Activated CD4-positive, alpha-beta T cell treated with anti-CD3 and anti-CD28 coated beads, Interleukin-10, Interleukin-2, amounts not matched to agents 100 ng/mL and 50 ng/mL, durations not matched to agents 16 hours and 8 hours (primary cell): ENCODE measurements around the gene CNGA3.

ENCODE experiments used
- DNase-seq: peaks from one replicate; pipeline ENCODE4 v3.0.0-alpha.2; 2020

The CNGA3 gene

DNA sequence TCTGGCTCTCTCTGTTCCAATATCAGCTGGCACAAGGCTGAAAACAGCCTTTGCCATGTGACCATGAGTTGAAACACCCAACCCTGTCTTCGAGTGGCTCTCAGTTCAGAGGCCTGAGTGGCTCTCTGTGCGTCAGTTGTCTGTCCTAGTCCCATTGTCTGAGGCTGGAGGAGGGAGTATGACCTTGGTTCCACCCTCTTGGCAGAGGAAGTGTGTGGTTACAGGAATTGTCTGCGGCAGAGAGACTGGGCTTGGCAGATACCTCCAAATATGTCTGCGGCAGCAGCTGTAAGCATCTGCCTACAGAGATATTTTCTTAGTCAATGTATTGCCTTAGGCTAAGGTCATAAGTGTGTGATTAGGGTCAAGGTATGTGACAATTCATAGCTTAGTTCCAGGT lies 32.6 kb downstream of the CNGA3 start:
- DNase-seq: no peak

GRCh38 chr2:98379311-98380202 lies 33.3 kb downstream of the CNGA3 start:
- no peak for DNase-seq

DNA sequence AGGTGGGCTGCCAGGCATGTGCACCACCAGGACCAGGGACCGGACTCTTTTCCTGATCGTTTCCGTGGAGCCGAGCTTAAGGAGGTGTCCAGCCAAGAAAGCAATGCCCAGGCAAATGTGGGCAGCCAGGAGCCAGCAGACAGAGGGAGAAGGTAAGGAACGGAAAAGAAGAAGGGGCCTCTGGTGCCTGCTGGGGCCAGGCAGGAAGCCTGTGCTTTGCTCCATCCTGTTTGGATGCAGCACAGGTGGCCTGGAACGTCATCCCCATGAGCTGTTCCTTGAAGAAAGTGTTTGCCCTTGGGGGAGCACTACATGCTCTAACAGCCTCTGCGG lies 33.9 kb downstream of the CNGA3 start:
- no peak for DNase-seq

DNA sequence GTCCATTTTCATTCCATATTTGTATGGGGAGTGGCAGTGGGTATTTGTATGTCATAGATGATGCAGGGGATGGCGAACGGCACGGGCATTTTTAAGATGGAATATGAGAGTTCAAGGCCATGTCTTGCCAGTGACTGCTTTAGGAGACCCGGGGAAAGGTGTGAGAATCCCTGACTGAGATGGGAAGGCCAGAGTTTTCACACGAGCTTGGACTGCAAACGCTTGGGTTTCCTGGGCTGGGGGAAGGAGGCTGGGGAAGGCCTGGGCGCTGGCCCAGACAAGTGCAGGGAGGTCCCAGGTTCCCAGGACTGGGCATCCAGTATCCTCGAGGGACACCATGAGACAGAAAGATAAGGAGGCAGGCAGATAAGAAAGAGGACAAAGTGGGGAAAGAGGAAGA lies 35.2 kb downstream of the CNGA3 start:
- DNase-seq: no peak

GRCh38 chr2:98382086-98382485 lies 35.8 kb downstream of the CNGA3 start:
- no peak for DNase-seq

- no peak for DNase-seq
Measured at GRCh38 chr2:98382739-98383138, 36.5 kb downstream of the CNGA3 start.

DNA sequence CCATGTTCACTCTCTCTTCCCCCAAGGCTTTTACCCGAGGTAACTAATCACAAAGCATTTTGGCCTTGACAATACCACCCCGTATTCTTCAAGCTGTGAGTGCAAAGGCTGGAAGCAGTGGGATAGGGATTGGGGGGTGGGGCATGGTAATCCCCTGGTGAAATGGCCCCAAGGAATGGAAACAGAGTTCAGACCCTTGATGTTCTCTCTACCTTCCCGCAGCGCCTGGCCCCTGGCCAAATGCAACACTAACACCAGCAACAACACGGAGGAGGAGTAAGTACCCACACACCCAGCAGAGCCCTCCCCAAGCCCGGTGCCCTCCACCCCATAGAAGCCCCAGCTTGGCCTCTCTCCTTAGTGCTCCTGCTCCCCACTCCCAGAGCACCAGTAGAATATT lies 36.9 kb downstream of the CNGA3 start:
- DNase-seq: no peak

- DNase-seq: peak; percentile 82
Measured at GRCh38 chr2:98385050-98385699, 38.9 kb downstream of the CNGA3 start.

DNA sequence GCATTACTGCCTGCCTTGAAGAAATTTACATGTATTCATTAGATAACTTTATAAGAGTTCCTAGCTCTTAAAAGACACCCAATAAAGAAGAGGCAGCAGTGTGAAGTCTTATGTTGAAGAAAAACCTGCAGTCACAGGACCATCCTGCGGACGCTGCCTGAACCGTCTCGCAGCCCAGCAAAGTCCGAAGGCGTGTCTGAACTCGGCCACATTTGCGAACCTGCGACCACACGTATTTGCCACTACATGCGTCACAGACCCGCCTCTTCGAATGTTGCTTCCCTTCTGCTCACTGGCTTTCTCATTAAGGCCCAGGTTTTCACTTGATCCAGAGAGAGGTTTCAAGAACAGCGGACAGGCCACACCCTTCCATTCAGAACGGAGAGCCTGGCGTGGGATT lies 41.2 kb downstream of the CNGA3 start:
- DNase-seq: no peak

DNA sequence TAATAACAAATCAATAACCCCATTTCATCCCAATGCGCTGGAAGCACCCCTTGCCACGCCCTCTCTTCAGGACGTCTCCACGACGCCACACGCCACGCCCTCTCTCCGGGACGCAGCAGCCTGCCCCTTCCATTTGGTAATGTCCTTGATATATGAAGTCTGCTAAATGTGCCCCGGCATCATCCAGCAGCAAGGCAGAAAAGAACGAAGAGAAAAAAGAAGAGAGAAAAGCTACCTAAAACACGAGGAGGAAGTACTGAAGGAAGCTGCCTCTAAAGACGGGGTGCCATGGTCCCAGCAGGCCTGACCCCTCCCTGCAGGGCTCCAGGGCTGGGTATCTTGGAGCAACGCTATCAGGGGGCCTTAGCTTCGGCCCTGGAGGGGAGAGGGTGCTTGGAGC lies 41.8 kb downstream of the CNGA3 start:
- DNase-seq: no peak

GRCh38 chr2:98388601-98389250 lies 42.5 kb downstream of the CNGA3 start:
- DNase-seq: no peak

DNA sequence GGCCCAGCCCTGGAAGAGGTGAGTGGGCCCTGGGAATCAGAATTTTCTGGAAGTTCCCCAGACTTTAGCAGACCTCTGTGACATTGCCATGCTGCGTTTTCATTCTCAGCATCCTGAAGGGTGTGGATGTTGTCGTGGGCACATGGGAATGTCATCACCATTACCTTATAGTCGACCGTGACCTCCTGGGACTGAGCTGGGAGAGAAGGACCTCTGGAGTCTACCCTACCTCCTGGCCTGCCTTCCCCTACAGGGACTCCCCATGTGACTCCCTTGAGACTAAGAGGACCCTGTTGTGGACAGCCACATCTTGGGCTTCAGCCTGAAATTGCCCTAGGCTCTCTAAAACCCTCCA lies 43.0 kb downstream of the CNGA3 start:
- DNase-seq: no peak

DNA sequence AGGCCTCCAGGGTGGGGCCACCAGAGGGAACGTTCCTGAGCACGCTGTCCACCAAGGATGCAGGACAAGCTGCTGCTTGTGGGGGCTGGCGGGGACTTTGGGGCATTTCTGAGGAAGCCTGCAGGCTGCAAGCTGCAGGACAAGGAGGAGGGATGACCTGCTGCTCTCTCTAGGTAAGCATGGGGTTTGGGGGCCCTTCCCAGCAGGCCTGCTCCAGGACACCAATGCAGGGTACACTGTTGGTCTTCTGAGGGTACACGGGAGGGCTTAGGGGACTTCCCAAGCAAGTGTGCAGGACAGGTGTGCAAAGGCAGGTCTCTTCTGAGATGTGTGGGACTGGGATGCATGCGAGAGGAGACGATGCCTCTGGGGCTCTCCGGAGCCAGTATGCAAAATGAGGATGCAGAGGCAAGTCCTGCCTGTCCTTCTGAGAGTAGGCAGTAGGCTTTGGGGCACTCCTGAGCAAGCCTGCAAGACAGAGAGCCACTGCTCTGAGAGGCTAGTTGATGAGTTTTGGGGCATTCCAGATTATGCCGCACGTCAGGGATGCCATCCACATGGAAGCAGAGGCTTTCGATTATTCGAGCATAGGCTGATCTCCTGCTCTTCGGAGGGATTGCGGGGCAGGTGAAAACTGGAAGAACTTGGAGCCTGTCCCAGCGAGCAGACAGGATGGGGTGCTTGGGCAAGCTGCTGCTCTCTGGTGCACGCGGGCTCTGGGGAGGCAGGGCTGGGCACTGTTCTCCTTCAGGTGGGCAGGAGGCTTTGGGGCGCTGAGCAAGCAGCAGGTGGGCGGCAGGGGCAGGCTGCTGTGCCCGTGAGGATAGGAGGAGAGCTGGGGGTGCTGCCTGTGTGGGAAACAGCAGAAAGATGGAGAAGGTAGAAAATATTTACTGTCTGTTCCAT lies 44.6 kb downstream of the CNGA3 start:
- DNase-seq: no peak

DNA sequence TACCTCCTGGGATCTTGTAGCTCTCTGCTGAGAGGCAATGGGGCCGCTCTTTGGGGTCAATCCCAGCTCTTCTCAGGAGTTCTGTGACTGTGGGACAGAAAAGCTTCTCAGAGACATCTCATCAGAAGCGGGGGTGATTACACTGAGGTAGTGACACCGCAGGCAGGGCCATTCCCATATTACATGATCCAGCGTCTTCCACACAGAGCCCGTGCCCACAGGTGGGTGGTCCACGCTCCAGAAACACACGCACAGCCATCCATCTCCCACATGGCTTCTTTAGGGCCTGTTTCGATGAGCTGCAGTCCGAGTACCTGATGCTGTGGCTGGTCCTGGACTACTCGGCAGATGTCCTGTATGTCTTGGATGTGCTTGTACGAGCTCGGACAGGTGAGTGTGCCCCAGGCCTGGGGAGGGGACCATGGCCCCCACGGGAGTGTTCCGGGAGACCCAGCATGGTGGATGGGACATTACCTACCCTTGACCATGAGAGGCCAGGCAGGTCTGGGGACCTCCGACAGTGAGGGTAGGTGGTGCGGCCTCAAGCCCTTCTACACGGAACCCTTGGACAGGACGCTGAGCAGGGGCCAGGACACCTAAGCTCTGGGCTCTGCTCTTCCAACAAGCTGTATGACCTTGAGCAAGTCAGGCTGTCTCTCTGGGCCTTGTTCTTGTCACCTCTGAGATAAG lies 45.5 kb downstream of the CNGA3 start:
- no peak for DNase-seq

DNA sequence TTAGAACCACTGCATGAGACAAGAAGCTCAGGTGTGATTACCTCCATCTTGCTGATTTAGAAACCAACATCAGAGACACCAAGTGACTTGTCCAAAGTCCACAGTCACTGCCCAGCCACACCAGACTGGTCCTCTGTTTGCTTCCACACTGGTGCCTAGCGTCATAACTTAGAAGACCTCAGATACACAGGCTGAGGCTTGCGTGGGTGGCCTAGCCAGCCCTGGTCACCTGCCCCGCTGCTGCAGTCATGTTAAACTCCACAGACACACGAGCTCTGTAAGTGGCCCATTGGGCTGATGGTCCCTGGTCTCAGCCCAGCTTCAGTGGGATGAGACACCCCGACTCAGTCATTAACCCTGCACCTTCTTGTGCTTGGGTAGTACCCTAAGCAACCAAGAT lies 47.1 kb downstream of the CNGA3 start:
- DNase-seq: no peak

DNA sequence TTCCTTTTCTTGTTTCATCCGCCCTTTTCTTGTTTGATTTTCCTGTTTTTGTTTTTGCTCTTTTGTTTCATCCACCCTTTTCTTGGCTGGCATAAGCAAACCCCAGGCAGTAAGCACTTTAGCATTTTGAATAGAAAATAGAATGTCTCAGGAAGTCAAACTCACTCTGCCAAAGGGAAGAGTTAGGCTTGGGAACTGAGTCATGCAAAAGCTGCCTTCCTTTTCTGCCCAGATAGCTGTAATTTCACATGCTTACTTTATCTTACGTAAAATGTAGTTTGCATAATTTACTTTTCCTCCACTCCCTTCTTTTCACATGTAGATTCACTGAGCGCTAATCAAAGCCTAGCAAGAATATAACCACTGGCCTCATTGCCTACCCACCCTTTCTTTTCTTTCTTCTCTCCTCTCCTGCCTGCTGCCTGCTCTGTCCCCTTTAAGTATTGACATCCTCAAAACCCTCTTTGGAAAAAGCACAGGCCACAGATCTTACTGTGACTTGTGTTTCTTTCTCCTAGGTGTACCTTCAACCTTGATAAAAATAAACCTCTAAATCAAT lies 48.4 kb downstream of the CNGA3 start:
- DNase-seq: no peak

- no peak for DNase-seq
Measured at GRCh38 chr2:98395977-98396376, 49.7 kb downstream of the CNGA3 start.

- no peak for DNase-seq
Measured at GRCh38 chr2:98396745-98397355, 50.6 kb downstream of the CNGA3 start.

DNA sequence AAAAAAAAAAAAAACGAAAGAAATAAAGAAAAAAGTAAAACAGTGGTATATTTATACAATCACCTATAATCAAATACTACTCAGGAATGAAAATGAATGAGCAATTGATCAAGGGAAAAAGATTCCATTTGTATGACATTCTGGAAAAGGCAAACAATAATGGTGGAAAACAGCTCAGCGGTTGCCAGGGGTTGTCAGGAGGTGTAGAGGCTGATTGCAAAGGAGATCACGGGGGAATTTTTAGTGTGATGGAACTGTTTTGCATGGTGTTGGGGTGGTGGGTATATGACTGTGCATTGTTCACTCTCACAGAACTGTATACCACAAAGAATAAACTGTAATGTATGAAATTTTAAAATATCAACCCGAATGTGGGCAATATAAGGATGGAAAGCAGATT lies 52.9 kb downstream of the CNGA3 start:
- DNase-seq: no peak

DNA sequence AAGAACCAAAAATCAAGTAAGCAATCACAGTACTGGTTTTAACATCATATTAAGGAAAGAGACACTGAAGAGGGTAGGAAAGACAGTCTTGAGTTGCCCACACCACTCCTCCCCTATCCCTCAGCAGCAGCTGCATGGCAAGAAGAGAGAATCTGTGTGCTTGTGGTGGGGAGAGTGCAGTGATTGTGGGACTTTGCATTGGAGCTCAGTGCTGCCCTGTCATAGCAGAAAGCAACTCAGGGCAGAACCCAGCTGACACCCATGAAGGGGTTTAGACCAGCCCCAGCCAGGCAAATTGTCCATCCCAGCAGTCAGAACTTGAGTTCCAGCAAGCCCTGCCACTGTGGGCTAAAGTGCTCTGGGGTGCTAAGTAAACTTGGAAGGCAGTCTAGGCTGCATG lies 57.6 kb downstream of the CNGA3 start:
- no peak for DNase-seq

- DNase-seq: no peak
Measured at GRCh38 chr2:98404556-98405250, 58.4 kb downstream of the CNGA3 start.
